T-helper 17 cell (primary cell): Measurements from ENCODE around the gene DSG1. TPM values are rescaled to one million over a fixed set of nuclear protein-coding genes. Genes with fewer than 3 reads are reported as not detected.

Source experiments
- ATAC-seq: fragments of 150-1000 bp; cut with Tn5 transposase; 2 replicates; pipeline ENCODE4 v1.10.0; 2021; ENCODE audit warnings: mild to moderate bottlenecking, moderate library complexity
- DNase-seq, 3 donors: peaks; one replicate each; pipeline versions ENCODE4 v3.0.0 to v3.0.0-alpha.2; 2020 to 2021
- H3K9me3 ChIP-seq: one replicate; pipeline ENCODE4 v1.7.0; 2013; ENCODE audit warnings: low read length, mild to moderate bottlenecking; ENCODE audit not compliant: control insufficient read depth, poor library complexity, severe bottlenecking
- H3K27ac Mint-ChIP-seq: one replicate; pipeline ENCODE4 v1.8.0; 2022; ENCODE audit warnings: mild to moderate bottlenecking, moderate library complexity, mixed read lengths
- H3K27me3 Mint-ChIP-seq: one replicate; pipeline ENCODE4 v1.8.0; 2022; ENCODE audit warnings: mixed read lengths
- H3K36me3 Mint-ChIP-seq: one replicate; pipeline ENCODE4 v1.8.0; 2022; ENCODE audit warnings: low read depth, mixed read lengths
- H3K4me1 Mint-ChIP-seq: one replicate; pipeline ENCODE4 v1.8.0; 2022; ENCODE audit warnings: mild to moderate bottlenecking, mixed read lengths
- H3K4me3 Mint-ChIP-seq: one replicate; pipeline ENCODE4 v1.8.0; 2022; ENCODE audit warnings: mild to moderate bottlenecking, moderate library complexity, mixed read lengths
- total RNA-seq, 4 donors: library from RNA in 2 of 4; stranded (reverse) in 2 of 4; gene quantifications; one replicate each; pipeline ENCODE4 v1.2.3 and lab custom pipeline; 2022 to 2026

The DSG1 gene
- total RNA-seq, 2 donors from 2014 or later: not detected

GRCh38 chr18:31403409-31403808, 85.4 kb downstream of the DSG1 start:
- Mint-ChIP-seq H3K4me1 (no peaks in the 10 kb centered on the region), H3K36me3 (no peaks in the 10 kb centered on the region), H3K4me3 (no peak overlapping the region), H3K27me3 (no peaks in the 10 kb centered on the region), H3K27ac (no peak overlapping the region)
- H3K9me3 ChIP-seq: no peaks in the 10 kb centered on the region
- DNase-seq (no peak), ATAC-seq (no peak)

Other genes with a start within 250 kb of the DSG1 start
- gene DSC2, start 215.7 kb upstream of the DSG1 start, total RNA-seq: under 1 TPM in 1 of 2 donors, not detected in 1; 0.05 TPM
- under 1 TPM; 0.15 to 0.16 TPM for gene DSC1, start 155.3 kb upstream of the DSG1 start, total RNA-seq
- not detected for gene DSG4, start 58.6 kb downstream of the DSG1 start, total RNA-seq
- not detected for gene DSG3, start 129.6 kb downstream of the DSG1 start, total RNA-seq
- gene DSG2, start 180.0 kb downstream of the DSG1 start, total RNA-seq: not detected